Left ventricle myocardium inferior (tissue), 1 donor: ENCODE data around the gene BOLL. TPM values are rescaled to one million over a fixed set of nuclear protein-coding genes. Genes with fewer than 3 reads are reported as not detected.

Experiments used
- DNase-seq: peaks from one replicate; pipeline ENCODE4 v3.0.0-alpha.2; 2020
- H3K27ac ChIP-seq: fragments of 200-600 bp; replicated peaks from 2 replicates; pipeline ENCODE4 v1.8.0; 2021
- H3K27me3 ChIP-seq: fragments of 200-600 bp; 2 replicates; pipeline ENCODE4 v1.8.0; 2021; ENCODE audit warnings: low read depth
- H3K36me3 ChIP-seq: fragments of 200-600 bp; 2 replicates; pipeline ENCODE4 v1.8.0; 2021
- H3K4me1 ChIP-seq: fragments of 200-600 bp; 2 replicates; pipeline ENCODE4 v1.8.0; 2021
- H3K4me3 ChIP-seq: fragments of 200-600 bp; 2 replicates; pipeline ENCODE4 v1.8.0; 2021; ENCODE audit warnings: mild to moderate bottlenecking, moderate library complexity
- H3K9me3 ChIP-seq: fragments of 200-600 bp; replicated peaks from 2 replicates; pipeline ENCODE4 v1.8.0; 2021
- CTCF ChIP-seq: fragments of 200-600 bp; IDR thresholded peaks from 2 replicates; pipeline ENCODE4 v1.8.0; 2021; ENCODE audit warnings: antibody characterized with exemption, mild to moderate bottlenecking, borderline replicate concordance
- intact Hi-C: fragments of 100-400 bp; cut with micrococcal nuclease; formaldehyde crosslinking; loops from one replicate; pipeline ENCODE4 v1.11.0; 2022
- total RNA-seq: library from RNA; stranded (reverse); fragmentation: NEBNext Ultra II Directional; extraction: Animal tissue kit (Norgen Biotek cat#: 25700); gene quantifications from one replicate; pipeline ENCODE4 v1.2.1, GENCODE V29; 2021
- donor health status: DM: no; HTN: yes; CAD: no; lungs with severe emphysema.

Gene BOLL
- total RNA-seq, 1 donor from 2014 or later: not detected

- no peak for DNase-seq
- Histone ChIP-seq H3K4me3 (peak overlapping the region; percentile 84), H3K27me3 (no peaks in the 10 kb centered on the region), H3K36me3 (no peaks in the 10 kb centered on the region), H3K4me1 (peaks cover 48% of the 10 kb centered on the region), H3K9me3 (no peaks in the 10 kb centered on the region), H3K27ac (no peak overlapping the region)
- intact Hi-C loops: loop anchor here (5.0 kb wide), 1 partner anchor 69 kb away; no protein-coding TSS in a partner anchor
- no peak for TF ChIP-seq CTCF
Measured at GRCh38 chr2:197708331-197708730, 76.8 kb downstream of the BOLL start.

GRCh38 chr2:197707316-197708213 lies 77.6 kb downstream of the BOLL start:
- Histone ChIP-seq H3K27ac (no peak overlapping the region), H3K9me3 (no peaks in the 10 kb centered on the region), H3K27me3 (no peaks in the 10 kb centered on the region), H3K36me3 (no peaks in the 10 kb centered on the region), H3K4me3 (peak overlapping the region; percentile 84), H3K4me1 (peaks cover 48% of the 10 kb centered on the region)
- DNase-seq: no peak
- intact Hi-C loops: loop anchor here (5.0 kb wide), 1 partner anchor 70 kb away; no protein-coding TSS in a partner anchor
- TF ChIP-seq CTCF: peak; percentile 83

- DNase-seq: no peak
- Histone ChIP-seq H3K9me3 (no peaks in the 10 kb centered on the region), H3K36me3 (no peaks in the 10 kb centered on the region), H3K27ac (no peak overlapping the region), H3K4me3 (peak overlapping the region; percentile 84), H3K4me1 (peaks cover 48% of the 10 kb centered on the region), H3K27me3 (no peaks in the 10 kb centered on the region)
- intact Hi-C loops: loop anchor here (5.0 kb wide), 1 partner anchor 70 kb away; no protein-coding TSS in a partner anchor
- no peak for TF ChIP-seq CTCF
Measured at GRCh38 chr2:197706839-197707207, 78.3 kb downstream of the BOLL start.

GRCh38 chr2:197705912-197706838 lies 78.9 kb downstream of the BOLL start:
- Histone ChIP-seq H3K27me3 (no peaks in the 10 kb centered on the region), H3K27ac (peak overlapping the region; percentile 90), H3K36me3 (no peaks in the 10 kb centered on the region), H3K4me1 (peaks cover 48% of the 10 kb centered on the region), H3K9me3 (no peaks in the 10 kb centered on the region), H3K4me3 (peak overlapping the region; percentile 84)
- intact Hi-C loops: loop anchor here (5.0 kb wide), 1 partner anchor 71 kb away; no protein-coding TSS in a partner anchor
- no peak for TF ChIP-seq CTCF
- peak; percentile 26 for DNase-seq
